ENCODE data around the gene GPR183. TPM values are rescaled to one million over a fixed set of nuclear protein-coding genes. Genes with fewer than 3 reads are reported as not detected.

Gene GPR183
- total RNA-seq, 2 donors from 2014 or later = 19.6 to 24.5 TPM

DNA sequence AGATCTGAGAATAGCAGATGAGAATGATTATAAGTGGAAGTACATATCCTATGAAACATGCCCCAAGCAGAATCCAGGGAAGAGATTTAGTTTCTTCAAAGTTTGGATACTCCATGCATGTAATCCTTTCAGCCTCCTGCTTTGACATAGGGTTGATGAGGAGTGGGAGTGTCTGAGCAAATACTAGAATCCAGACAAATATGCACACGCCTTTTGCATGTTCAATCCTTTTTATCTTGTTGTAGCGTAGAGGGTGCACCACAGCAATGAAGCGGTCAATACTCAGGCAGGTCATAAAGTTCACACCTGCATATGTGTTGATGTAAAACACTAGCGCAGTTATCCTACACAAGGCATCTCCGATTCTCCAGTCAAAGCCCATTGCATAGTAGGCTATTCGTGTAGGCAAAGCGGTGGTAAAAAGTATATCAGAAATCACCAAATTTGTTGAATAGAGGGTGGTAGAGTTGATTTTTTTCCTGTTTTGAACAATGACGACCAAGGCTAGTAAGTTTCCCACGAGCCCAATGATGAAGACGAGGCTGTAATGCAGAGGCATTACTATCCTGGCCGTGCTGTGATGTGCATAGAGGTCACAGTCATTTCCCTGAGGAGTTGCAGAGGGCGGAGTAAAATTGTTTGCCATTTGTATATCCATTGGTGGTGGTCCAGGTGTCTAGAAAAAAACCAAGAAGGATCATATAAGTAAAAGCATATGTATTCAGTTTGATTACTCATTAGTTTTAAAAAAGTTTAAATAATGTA, 11.5 kb downstream of the GPR183 start:
- ATAC-seq (ENCODE audit: insufficient number of reproducible peaks, low FRiP score, low read depth) = no peak
- H3K4me1 ChIP-seq (ENCODE audit: control insufficient read depth in 1 of 2, low read depth in 2 of 2) = peaks cover 5 to 13% of the 10 kb centered on the region in 2 donors
- no peaks in the 10 kb centered on the region for H3K27me3 ChIP-seq (replicated peaks; ENCODE audit: insufficient read depth)
- no peaks in the 10 kb centered on the region for H3K36me3 ChIP-seq
- H3K9me3 ChIP-seq = no peaks in the 10 kb centered on the region
- H3K27ac ChIP-seq = no peak overlapping the region
- no peak for TF ChIP-seq CTCF (IDR thresholded peaks at IDR 0.05)
- H3K4me3 ChIP-seq = no peak overlapping the region
- DNase-seq (ENCODE audit: low spot score) = no peak

DNA sequence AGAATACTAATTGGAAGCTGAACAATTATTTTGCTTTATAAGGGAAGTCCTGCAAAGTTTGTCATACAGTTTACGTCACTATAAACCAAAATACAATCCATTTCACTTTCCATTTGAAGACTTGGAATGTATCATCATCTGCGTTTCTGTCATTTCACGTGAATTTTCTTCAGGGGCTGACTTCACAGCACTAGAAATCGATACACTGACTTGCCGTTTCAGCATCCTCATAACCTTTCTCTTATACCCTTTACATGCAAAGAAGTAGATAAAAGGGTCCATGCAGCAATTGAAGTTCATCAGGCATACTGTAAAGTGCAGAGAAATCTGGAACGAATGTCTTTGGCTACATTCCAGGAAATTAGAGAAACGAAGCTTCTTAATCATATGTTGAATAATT, 12.2 kb downstream of the GPR183 start:
- no peak for ATAC-seq (ENCODE audit: insufficient number of reproducible peaks, low FRiP score, low read depth)
- no peak overlapping the region for H3K4me3 ChIP-seq
- DNase-seq (ENCODE audit: low spot score) = no peak
- no peaks in the 10 kb centered on the region for H3K27me3 ChIP-seq (replicated peaks; ENCODE audit: insufficient read depth)
- peaks cover 5 to 13% of the 10 kb centered on the region in 2 donors for H3K4me1 ChIP-seq (ENCODE audit: control insufficient read depth in 1 of 2, low read depth in 2 of 2)
- no peaks in the 10 kb centered on the region for H3K9me3 ChIP-seq
- no peaks in the 10 kb centered on the region for H3K36me3 ChIP-seq
- H3K27ac ChIP-seq = no peak overlapping the region
- no peak for TF ChIP-seq CTCF (IDR thresholded peaks at IDR 0.05)

DNA sequence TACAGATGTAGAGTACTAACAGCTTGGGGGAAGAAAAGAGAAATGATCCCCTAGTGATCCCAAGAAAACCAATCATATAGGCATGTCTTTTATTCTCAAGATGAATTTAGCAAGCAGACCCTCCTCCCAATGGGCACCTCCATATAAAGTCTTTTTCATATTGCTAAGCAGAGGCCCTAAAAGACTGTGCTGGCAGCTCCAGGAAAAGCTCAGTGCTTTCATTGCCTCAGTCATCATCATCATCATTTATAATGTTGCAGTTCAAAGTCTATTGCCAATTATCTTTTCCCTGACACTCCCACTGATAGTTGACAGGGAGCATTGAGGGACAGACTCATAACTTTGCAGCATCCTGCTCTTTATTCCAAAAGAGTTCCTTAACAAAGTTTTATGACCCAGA, 13.0 kb downstream of the GPR183 start:
- Histone ChIP-seq H3K27me3 (replicated peaks; ENCODE audit: insufficient read depth) (no peaks in the 10 kb centered on the region), H3K4me1 (ENCODE audit: control insufficient read depth in 1 of 2, low read depth in 2 of 2) (peaks cover 5 to 13% of the 10 kb centered on the region in 2 donors), H3K27ac (no peak overlapping the region), H3K36me3 (no peaks in the 10 kb centered on the region), H3K4me3 (no peak overlapping the region), H3K9me3 (no peaks in the 10 kb centered on the region)
- no peak for TF ChIP-seq CTCF (IDR thresholded peaks at IDR 0.05)
- DNase-seq (ENCODE audit: low spot score) (no peak), ATAC-seq (ENCODE audit: insufficient number of reproducible peaks, low FRiP score, low read depth) (no peak)

DNA sequence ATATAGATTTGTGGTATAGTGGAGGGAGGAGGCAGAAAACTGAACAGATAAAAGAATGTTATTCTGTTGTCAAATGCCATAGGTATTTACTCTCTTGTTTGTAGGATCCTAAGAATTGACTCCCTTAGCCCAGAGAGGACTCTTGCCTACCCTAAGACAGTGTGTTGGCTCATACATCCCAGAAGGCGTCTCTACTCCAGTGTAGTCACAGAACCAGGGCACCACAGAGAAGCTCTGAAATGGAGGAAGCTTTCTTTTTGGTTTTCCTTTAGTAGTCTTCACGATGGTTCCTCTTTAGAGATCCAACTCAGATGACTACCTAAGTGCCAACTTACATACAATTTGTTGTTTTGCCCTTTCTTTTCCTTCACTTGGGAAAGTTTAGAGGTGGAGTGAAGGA, 14.0 kb downstream of the GPR183 start:
- DNase-seq (ENCODE audit: low spot score) = no peak
- H3K9me3 ChIP-seq = no peaks in the 10 kb centered on the region
- peaks cover 9 to 21% of the 10 kb centered on the region in 2 donors for H3K4me1 ChIP-seq (ENCODE audit: control insufficient read depth in 1 of 2, low read depth in 2 of 2)
- TF ChIP-seq CTCF (IDR thresholded peaks at IDR 0.05) = no peak
- no peak overlapping the region for H3K4me3 ChIP-seq
- ATAC-seq (ENCODE audit: insufficient number of reproducible peaks, low FRiP score, low read depth) = no peak
- H3K36me3 ChIP-seq = no peaks in the 10 kb centered on the region
- H3K27me3 ChIP-seq (replicated peaks; ENCODE audit: insufficient read depth) = no peaks in the 10 kb centered on the region
- no peak overlapping the region for H3K27ac ChIP-seq

DNA sequence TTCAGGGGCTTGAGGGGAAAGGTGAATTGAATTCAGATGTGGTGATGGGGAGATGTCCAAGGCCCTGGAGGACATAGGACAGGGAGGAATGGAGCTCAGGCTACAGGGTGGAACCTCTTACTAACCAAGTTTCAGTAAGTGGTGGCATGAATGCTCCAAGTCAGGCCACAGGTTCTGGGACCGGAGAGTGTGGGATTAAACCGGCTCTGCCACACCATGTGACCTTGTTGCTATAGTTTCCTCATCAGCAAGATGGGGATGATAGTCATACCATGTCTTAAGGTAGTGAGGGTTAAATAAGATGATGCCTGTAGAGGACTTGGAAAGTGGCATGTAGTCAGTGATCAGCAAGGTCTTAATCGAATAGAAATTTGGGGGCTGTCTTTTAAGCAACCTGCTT, 16.3 kb downstream of the GPR183 start:
- H3K27ac ChIP-seq = no peak overlapping the region
- no peaks in the 10 kb centered on the region for H3K27me3 ChIP-seq (replicated peaks; ENCODE audit: insufficient read depth)
- ATAC-seq (ENCODE audit: insufficient number of reproducible peaks, low FRiP score, low read depth) (no peak), DNase-seq (ENCODE audit: low spot score) (no peak)
- H3K9me3 ChIP-seq = no peaks in the 10 kb centered on the region
- H3K36me3 ChIP-seq = no peaks in the 10 kb centered on the region
- H3K4me3 ChIP-seq = no peak overlapping the region
- TF ChIP-seq CTCF (IDR thresholded peaks at IDR 0.05) = no peak
- H3K4me1 ChIP-seq (ENCODE audit: control insufficient read depth in 1 of 2, low read depth in 2 of 2) = peaks cover 10 to 27% of the 10 kb centered on the region in 2 donors

Data from thoracic aorta (tissue), 2 donors.